ENCODE measurements around the gene DOK4.

- TF ChIP-seq, protein P1, sequence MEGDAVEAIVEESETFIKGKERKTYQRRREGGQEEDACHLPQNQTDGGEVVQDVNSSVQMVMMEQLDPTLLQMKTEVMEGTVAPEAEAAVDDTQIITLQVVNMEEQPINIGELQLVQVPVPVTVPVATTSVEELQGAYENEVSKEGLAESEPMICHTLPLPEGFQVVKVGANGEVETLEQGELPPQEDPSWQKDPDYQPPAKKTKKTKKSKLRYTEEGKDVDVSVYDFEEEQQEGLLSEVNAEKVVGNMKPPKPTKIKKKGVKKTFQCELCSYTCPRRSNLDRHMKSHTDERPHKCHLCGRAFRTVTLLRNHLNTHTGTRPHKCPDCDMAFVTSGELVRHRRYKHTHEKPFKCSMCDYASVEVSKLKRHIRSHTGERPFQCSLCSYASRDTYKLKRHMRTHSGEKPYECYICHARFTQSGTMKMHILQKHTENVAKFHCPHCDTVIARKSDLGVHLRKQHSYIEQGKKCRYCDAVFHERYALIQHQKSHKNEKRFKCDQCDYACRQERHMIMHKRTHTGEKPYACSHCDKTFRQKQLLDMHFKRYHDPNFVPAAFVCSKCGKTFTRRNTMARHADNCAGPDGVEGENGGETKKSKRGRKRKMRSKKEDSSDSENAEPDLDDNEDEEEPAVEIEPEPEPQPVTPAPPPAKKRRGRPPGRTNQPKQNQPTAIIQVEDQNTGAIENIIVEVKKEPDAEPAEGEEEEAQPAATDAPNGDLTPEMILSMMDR (IDR thresholded peaks at IDR 0.05; ENCODE audit: low read depth, low read length, poor library complexity, severe bottlenecking), result no peak
- no peak for TF ChIP-seq EZH2phosphoT487 (IDR thresholded peaks at IDR 0.05; ENCODE audit: borderline replicate concordance, low read length)
Measured at GRCh38 chr16:57514791-57515600, 28.7 kb upstream of the DOK4 start.

Data from DOHH2 (cell line).